ENCODE results near the gene SNAI3.

SNAI3 gene

GRCh38 chr16:88686439-88687253 is at the start of gene SNAI3:
SNAI3 (minus strand) TSS chr16:88686507; CDS start chr16:88686406, 101 bp downstream.
- Histone ChIP-seq H3K36me3 (ENCODE audit: control insufficient read depth in 1 of 2, insufficient read depth in 2 of 2, low read length in 2 of 2) (no peaks in the 10 kb centered on the region), H3K9me3 (ENCODE audit: control insufficient read depth in 1 of 2, low read length in 2 of 2) (no peaks in the 10 kb centered on the region), H3K27me3 (ENCODE audit: low read depth, low read length) (peaks cover 42% of the 10 kb centered on the region), H3K4me3 (ENCODE audit: low read depth in 1 of 2, low read length in 2 of 2) (peak within 1 kb of the TSS; percentile 44 to 66), H3K27ac (ENCODE audit: low read length) (no peak within 1 kb of the TSS), H3K4me1 (ENCODE audit: control insufficient read depth in 1 of 2, insufficient read depth in 2 of 2, low read length in 2 of 2) (peaks cover 0 to 29% of the 10 kb centered on the region in 2 donors)

- Histone ChIP-seq H3K4me1 (ENCODE audit: control insufficient read depth in 1 of 2, insufficient read depth in 2 of 2, low read length in 2 of 2) (peaks cover 0 to 6% of the 10 kb centered on the region in 2 donors), H3K27ac (ENCODE audit: low read length) (no peak overlapping the region), H3K9me3 (ENCODE audit: control insufficient read depth in 1 of 2, low read length in 2 of 2) (no peaks in the 10 kb centered on the region), H3K27me3 (ENCODE audit: low read depth, low read length) (no peaks in the 10 kb centered on the region), H3K36me3 (ENCODE audit: control insufficient read depth in 1 of 2, insufficient read depth in 2 of 2, low read length in 2 of 2) (peaks cover 3 to 74% of the 10 kb centered on the region in 2 donors), H3K4me3 (ENCODE audit: low read depth in 1 of 2, low read length in 2 of 2) (no peak overlapping the region)
Observed at GRCh38 chr16:88736088-88736487, 49.8 kb upstream of the SNAI3 start.

GRCh38 chr16:88735616-88736015 is 49.3 kb upstream of the SNAI3 start:
- Histone ChIP-seq H3K36me3 (ENCODE audit: control insufficient read depth in 1 of 2, insufficient read depth in 2 of 2, low read length in 2 of 2) (peaks cover 8 to 71% of the 10 kb centered on the region in 2 donors), H3K27me3 (ENCODE audit: low read depth, low read length) (no peaks in the 10 kb centered on the region)

GRCh38 chr16:88735121-88735520 is 48.8 kb upstream of the SNAI3 start:
- peaks cover 0 to 6% of the 10 kb centered on the region in 2 donors for H3K4me1 ChIP-seq (ENCODE audit: control insufficient read depth in 1 of 2, insufficient read depth in 2 of 2, low read length in 2 of 2)
- no peak overlapping the region for H3K27ac ChIP-seq (ENCODE audit: low read length)
- no peaks in the 10 kb centered on the region for H3K9me3 ChIP-seq (ENCODE audit: control insufficient read depth in 1 of 2, low read length in 2 of 2)
- H3K4me3 ChIP-seq (ENCODE audit: low read depth in 1 of 2, low read length in 2 of 2), result no peak overlapping the region
- peaks cover 9 to 67% of the 10 kb centered on the region in 2 donors for H3K36me3 ChIP-seq (ENCODE audit: control insufficient read depth in 1 of 2, insufficient read depth in 2 of 2, low read length in 2 of 2)
- no peaks in the 10 kb centered on the region for H3K27me3 ChIP-seq (ENCODE audit: low read depth, low read length)

More at GRCh38 chr16:88735616-88736015, 49.3 kb upstream of the SNAI3 start:
- Histone ChIP-seq H3K4me3 (ENCODE audit: low read depth in 1 of 2, low read length in 2 of 2) (no peak overlapping the region), H3K4me1 (ENCODE audit: control insufficient read depth in 1 of 2, insufficient read depth in 2 of 2, low read length in 2 of 2) (peaks cover 0 to 6% of the 10 kb centered on the region in 2 donors), H3K9me3 (ENCODE audit: control insufficient read depth in 1 of 2, low read length in 2 of 2) (no peaks in the 10 kb centered on the region), H3K27ac (ENCODE audit: low read length) (no peak overlapping the region)

- Histone ChIP-seq H3K36me3 (ENCODE audit: control insufficient read depth in 1 of 2, insufficient read depth in 2 of 2, low read length in 2 of 2) (peaks cover 9 to 65% of the 10 kb centered on the region in 2 donors), H3K9me3 (ENCODE audit: control insufficient read depth in 1 of 2, low read length in 2 of 2) (no peaks in the 10 kb centered on the region), H3K27me3 (ENCODE audit: low read depth, low read length) (no peaks in the 10 kb centered on the region), H3K4me3 (ENCODE audit: low read depth in 1 of 2, low read length in 2 of 2) (no peak overlapping the region), H3K4me1 (ENCODE audit: control insufficient read depth in 1 of 2, insufficient read depth in 2 of 2, low read length in 2 of 2) (peaks cover 0 to 6% of the 10 kb centered on the region in 2 donors), H3K27ac (ENCODE audit: low read length) (no peak overlapping the region)
Observed at GRCh38 chr16:88734361-88734728, 48.0 kb upstream of the SNAI3 start.

- Histone ChIP-seq H3K36me3 (ENCODE audit: control insufficient read depth in 1 of 2, insufficient read depth in 2 of 2, low read length in 2 of 2) (peaks cover 9 to 63% of the 10 kb centered on the region in 2 donors), H3K4me1 (ENCODE audit: control insufficient read depth in 1 of 2, insufficient read depth in 2 of 2, low read length in 2 of 2) (peaks cover 0 to 6% of the 10 kb centered on the region in 2 donors), H3K27ac (ENCODE audit: low read length) (no peak overlapping the region)
Observed at GRCh38 chr16:88733630-88734360, 47.5 kb upstream of the SNAI3 start.

GRCh38 chr16:88732961-88733294 is 46.6 kb upstream of the SNAI3 start:
- Histone ChIP-seq H3K27me3 (ENCODE audit: low read depth, low read length) (no peaks in the 10 kb centered on the region), H3K36me3 (ENCODE audit: control insufficient read depth in 1 of 2, insufficient read depth in 2 of 2, low read length in 2 of 2) (peaks cover 9 to 64% of the 10 kb centered on the region in 2 donors), H3K9me3 (ENCODE audit: control insufficient read depth in 1 of 2, low read length in 2 of 2) (no peaks in the 10 kb centered on the region), H3K27ac (ENCODE audit: low read length) (no peak overlapping the region), H3K4me1 (ENCODE audit: control insufficient read depth in 1 of 2, insufficient read depth in 2 of 2, low read length in 2 of 2) (peaks cover 0 to 6% of the 10 kb centered on the region in 2 donors), H3K4me3 (ENCODE audit: low read depth in 1 of 2, low read length in 2 of 2) (no peak overlapping the region)

More at GRCh38 chr16:88733630-88734360, 47.5 kb upstream of the SNAI3 start:
- no peaks in the 10 kb centered on the region for H3K9me3 ChIP-seq (ENCODE audit: control insufficient read depth in 1 of 2, low read length in 2 of 2)
- H3K27me3 ChIP-seq (ENCODE audit: low read depth, low read length), result no peaks in the 10 kb centered on the region
- H3K4me3 ChIP-seq (ENCODE audit: low read depth in 1 of 2, low read length in 2 of 2), result no peak overlapping the region

- Histone ChIP-seq H3K27ac (ENCODE audit: low read length) (no peak overlapping the region), H3K36me3 (ENCODE audit: control insufficient read depth in 1 of 2, insufficient read depth in 2 of 2, low read length in 2 of 2) (peaks cover 9 to 63% of the 10 kb centered on the region in 2 donors), H3K4me3 (ENCODE audit: low read depth in 1 of 2, low read length in 2 of 2) (no peak overlapping the region), H3K4me1 (ENCODE audit: control insufficient read depth in 1 of 2, insufficient read depth in 2 of 2, low read length in 2 of 2) (peaks cover 0 to 1% of the 10 kb centered on the region in 2 donors), H3K27me3 (ENCODE audit: low read depth, low read length) (no peaks in the 10 kb centered on the region), H3K9me3 (ENCODE audit: control insufficient read depth in 1 of 2, low read length in 2 of 2) (no peaks in the 10 kb centered on the region)
Observed at GRCh38 chr16:88732172-88732960, 46.1 kb upstream of the SNAI3 start.

- H3K4me3 ChIP-seq (ENCODE audit: low read depth in 1 of 2, low read length in 2 of 2), result no peak overlapping the region
- no peaks in the 10 kb centered on the region for H3K9me3 ChIP-seq (ENCODE audit: control insufficient read depth in 1 of 2, low read length in 2 of 2)
- no peak overlapping the region for H3K27ac ChIP-seq (ENCODE audit: low read length)
- H3K4me1 ChIP-seq (ENCODE audit: control insufficient read depth in 1 of 2, insufficient read depth in 2 of 2, low read length in 2 of 2), result no peaks in the 10 kb centered on the region
- H3K27me3 ChIP-seq (ENCODE audit: low read depth, low read length), result no peaks in the 10 kb centered on the region
- peaks cover 9 to 69% of the 10 kb centered on the region in 2 donors for H3K36me3 ChIP-seq (ENCODE audit: control insufficient read depth in 1 of 2, insufficient read depth in 2 of 2, low read length in 2 of 2)
Observed at GRCh38 chr16:88731699-88732098, 45.4 kb upstream of the SNAI3 start.

GRCh38 chr16:88730632-88731607 is 44.6 kb upstream of the SNAI3 start:
- Histone ChIP-seq H3K36me3 (ENCODE audit: control insufficient read depth in 1 of 2, insufficient read depth in 2 of 2, low read length in 2 of 2) (peaks cover 9 to 74% of the 10 kb centered on the region in 2 donors), H3K27ac (ENCODE audit: low read length) (no peak overlapping the region), H3K4me3 (ENCODE audit: low read depth in 1 of 2, low read length in 2 of 2) (no peak overlapping the region), H3K4me1 (ENCODE audit: control insufficient read depth in 1 of 2, insufficient read depth in 2 of 2, low read length in 2 of 2) (no peaks in the 10 kb centered on the region), H3K9me3 (ENCODE audit: control insufficient read depth in 1 of 2, low read length in 2 of 2) (no peaks in the 10 kb centered on the region), H3K27me3 (ENCODE audit: low read depth, low read length) (no peaks in the 10 kb centered on the region)
